Skeletal muscle tissue (tissue), 4 donors: Measurements from ENCODE around the gene TNFRSF1A. TPM values are rescaled to one million over a fixed set of nuclear protein-coding genes. Genes with fewer than 3 reads are reported as not detected.
"Not testable (repeated sequence)": the region's sequence is repeated elsewhere in the genome, so short reads cannot be mapped to it uniquely, and the experiment has no call there.

Source experiments
- H3K27ac ChIP-seq: one replicate; pipeline ENCODE4 v1.7.0; 2013; ENCODE audit warnings: mild to moderate bottlenecking, low read depth, low read length, inconsistent platforms
- H3K27me3 ChIP-seq, 3 donors: one replicate each; pipeline ENCODE4 v1.7.0; 2013; ENCODE audit warnings: low read length in 3 of 3; ENCODE audit not compliant: control insufficient read depth in 3 of 3, insufficient read depth in 3 of 3
- H3K36me3 ChIP-seq, 3 donors: one replicate each; pipeline ENCODE4 v1.7.0; 2013; ENCODE audit warnings: low read length in 3 of 3; ENCODE audit not compliant: control insufficient read depth in 3 of 3, insufficient read depth in 3 of 3
- H3K4me1 ChIP-seq, 3 donors: one replicate each; pipeline ENCODE4 v1.7.0; 2013; ENCODE audit warnings: low read length in 3 of 3, mild to moderate bottlenecking in 3 of 3; ENCODE audit not compliant: control insufficient read depth in 3 of 3, insufficient read depth in 3 of 3
- H3K4me3 ChIP-seq, 3 donors: one replicate each; pipeline ENCODE4 v1.7.0; 2013; ENCODE audit warnings: low read length in 3 of 3
- H3K9ac ChIP-seq, 3 donors: one replicate each; pipeline ENCODE4 v1.7.0; 2013; ENCODE audit warnings: low read length in 3 of 3, mild to moderate bottlenecking in 3 of 3, moderate library complexity in 2 of 3, low read depth in 1 of 3
- H3K9me3 ChIP-seq, 3 donors: one replicate each; pipeline ENCODE4 v1.7.0; 2013; ENCODE audit warnings: low read length in 3 of 3; ENCODE audit not compliant: control insufficient read depth in 3 of 3
- total RNA-seq: library from RNA; depleted of rRNA; stranded (reverse); fragments of >200 nt; gene quantifications from one replicate; pipeline ENCODE4 v1.2.3, GENCODE V29; 2014
- donor health status: Osteomylitis.

The TNFRSF1A gene
- total RNA-seq, 1 donor from 2014 or later: 47.5 TPM

GRCh38 chr12:6338536-6338935 lies 3.3 kb downstream of the TNFRSF1A start:
- H3K4me3 ChIP-seq: peak overlapping the region; percentile 64 to 97 (median 97)
- H3K9ac ChIP-seq: peak overlapping the region in 1 of 3 donors; percentile 100
- H3K27ac ChIP-seq: peak overlapping the region; percentile 98
- H3K9me3 ChIP-seq, H3K27me3 ChIP-seq: not testable (repeated sequence)
- H3K36me3 ChIP-seq: peaks cover 8 to 12% (median 11%) of the 10 kb centered on the region in 3 donors
- H3K4me1 ChIP-seq: peaks cover 82 to 96% (median 83%) of the 10 kb centered on the region in 3 donors

DNA sequence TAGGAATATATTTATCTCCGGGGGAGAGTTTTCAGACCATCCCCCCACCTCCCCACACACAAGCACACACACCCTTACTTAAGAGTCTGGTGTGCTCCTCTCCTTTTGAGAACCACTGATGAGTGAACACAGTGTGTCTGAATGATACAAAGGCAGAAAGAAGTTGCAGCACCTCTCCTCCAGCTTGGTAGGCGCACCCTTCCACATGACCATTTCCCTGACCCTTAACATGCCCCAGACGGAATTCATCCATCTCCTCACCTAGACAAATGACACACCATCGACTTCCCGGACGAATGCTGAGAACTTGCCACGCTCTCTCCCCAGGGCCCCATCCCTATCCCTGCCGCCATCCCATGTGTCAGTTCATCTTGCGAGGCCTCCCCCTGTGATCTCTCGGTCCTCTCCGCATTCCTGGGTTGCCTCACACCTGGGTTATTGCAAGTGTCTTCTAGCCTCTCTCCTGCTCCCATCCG lies 3.9 kb downstream of the TNFRSF1A start:
- H3K36me3 ChIP-seq: peaks cover 13 to 17% (median 17%) of the 10 kb centered on the region in 3 donors
- no peaks in the 10 kb centered on the region for H3K9me3 ChIP-seq
- peak overlapping the region; percentile 87 to 96 (median 88) for H3K9ac ChIP-seq
- no peaks in the 10 kb centered on the region for H3K27me3 ChIP-seq
- H3K27ac ChIP-seq: peak overlapping the region; percentile 98
- H3K4me1 ChIP-seq: peaks cover 82 to 96% (median 82%) of the 10 kb centered on the region in 3 donors
- H3K4me3 ChIP-seq: peak overlapping the region; percentile 64 to 97 (median 97)

DNA sequence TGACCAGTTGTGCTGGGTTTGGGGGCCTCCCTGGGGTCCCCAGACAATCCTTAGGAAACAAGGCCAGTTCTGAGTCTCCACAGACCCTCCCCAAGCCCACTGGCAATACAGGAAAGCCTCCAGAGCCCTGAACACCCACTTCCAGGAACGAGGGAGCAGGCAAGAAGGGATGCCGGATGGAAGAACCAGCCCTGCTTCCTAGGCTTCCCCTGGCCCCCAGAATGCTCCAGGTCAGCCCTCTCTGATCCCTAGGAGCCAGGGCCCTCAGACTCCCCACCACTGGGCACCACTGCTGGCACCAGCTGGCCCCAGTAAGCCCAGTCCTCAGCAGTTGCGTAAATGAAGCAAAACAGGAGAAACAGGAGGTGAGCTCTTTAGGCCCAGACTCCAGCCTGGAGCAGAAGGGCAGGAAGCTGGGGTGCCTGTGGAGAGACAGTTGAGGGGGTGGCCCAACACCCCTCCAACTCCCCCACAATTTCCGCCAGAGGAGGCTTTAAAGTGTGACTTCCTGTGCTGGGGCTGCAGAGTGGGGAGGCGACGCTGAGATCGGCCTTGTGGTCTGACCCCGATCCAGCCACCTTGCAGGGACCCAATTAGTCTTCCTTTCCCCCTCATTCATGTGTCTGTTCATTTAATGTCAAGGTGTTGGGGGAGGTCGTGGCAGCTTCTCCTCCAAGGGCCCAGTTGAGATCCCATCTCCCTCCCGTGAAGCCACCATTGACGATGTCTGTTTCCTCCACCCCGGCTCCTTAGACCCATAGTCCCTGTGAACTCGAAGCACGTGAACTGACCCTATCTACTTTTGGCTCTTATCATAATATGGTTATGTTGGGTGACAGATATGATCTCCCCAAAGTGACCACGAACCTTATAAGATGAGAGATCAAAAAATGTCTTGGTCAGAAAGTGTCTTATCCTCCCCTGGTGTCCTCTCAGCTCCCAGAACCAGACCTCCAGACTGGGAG lies 4.7 kb downstream of the TNFRSF1A start:
- peak overlapping the region; percentile 86 to 97 (median 97) for H3K4me3 ChIP-seq
- H3K4me1 ChIP-seq: peaks cover 77 to 90% (median 78%) of the 10 kb centered on the region in 3 donors
- H3K27me3 ChIP-seq: no peaks in the 10 kb centered on the region
- H3K9me3 ChIP-seq: no peaks in the 10 kb centered on the region
- peaks cover 22 to 25% (median 25%) of the 10 kb centered on the region in 3 donors for H3K36me3 ChIP-seq
- H3K27ac ChIP-seq: peak overlapping the region; percentile 98
- H3K9ac ChIP-seq: peak overlapping the region; percentile 87 to 96 (median 88)

DNA sequence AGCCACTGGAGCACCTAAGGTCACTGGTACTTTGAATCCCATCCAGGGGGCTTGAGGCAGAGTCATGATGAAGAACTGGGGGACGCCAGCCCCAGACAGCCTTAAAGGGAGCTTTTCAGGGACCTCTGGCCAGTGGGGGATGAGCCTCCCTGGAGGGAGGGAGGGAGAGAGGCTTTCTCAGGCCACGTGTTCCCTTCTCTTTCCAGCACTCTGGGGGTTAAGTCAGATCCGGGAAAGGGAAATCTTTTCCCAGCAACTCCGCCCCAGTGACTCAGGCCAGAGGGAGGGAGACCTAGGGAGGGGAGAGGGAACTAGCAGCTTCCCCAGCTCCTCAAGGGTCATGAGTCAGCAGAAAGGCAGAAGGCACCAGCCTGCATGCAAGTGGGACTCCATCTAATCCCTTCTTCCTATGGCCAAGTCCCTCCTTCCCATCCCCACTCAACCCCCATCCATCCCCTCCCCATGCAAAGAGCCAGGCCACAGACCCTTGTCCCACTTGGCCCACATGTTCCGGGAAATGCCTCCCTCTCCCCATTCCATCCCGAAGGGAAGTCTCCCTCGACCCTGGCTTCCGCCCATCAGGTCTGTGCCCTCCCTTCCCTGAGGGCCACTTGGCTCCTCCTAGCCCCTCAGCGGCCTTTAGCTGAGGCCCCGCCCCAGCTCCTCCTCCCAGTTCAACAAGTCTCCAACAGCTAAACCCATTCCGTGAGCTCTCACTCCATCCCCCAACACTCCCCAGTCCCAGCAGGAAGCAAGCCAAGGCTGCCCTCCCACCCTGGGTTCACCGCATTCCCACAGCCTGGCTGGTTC lies 5.6 kb downstream of the TNFRSF1A start:
- H3K9ac ChIP-seq: peak overlapping the region; percentile 87 to 96 (median 88)
- peak overlapping the region; percentile 86 to 97 (median 97) for H3K4me3 ChIP-seq
- peak overlapping the region; percentile 98 for H3K27ac ChIP-seq
- no peaks in the 10 kb centered on the region for H3K27me3 ChIP-seq
- H3K9me3 ChIP-seq: no peaks in the 10 kb centered on the region
- peaks cover 27 to 31% (median 29%) of the 10 kb centered on the region in 3 donors for H3K36me3 ChIP-seq
- peaks cover 74 to 82% (median 75%) of the 10 kb centered on the region in 3 donors for H3K4me1 ChIP-seq

DNA sequence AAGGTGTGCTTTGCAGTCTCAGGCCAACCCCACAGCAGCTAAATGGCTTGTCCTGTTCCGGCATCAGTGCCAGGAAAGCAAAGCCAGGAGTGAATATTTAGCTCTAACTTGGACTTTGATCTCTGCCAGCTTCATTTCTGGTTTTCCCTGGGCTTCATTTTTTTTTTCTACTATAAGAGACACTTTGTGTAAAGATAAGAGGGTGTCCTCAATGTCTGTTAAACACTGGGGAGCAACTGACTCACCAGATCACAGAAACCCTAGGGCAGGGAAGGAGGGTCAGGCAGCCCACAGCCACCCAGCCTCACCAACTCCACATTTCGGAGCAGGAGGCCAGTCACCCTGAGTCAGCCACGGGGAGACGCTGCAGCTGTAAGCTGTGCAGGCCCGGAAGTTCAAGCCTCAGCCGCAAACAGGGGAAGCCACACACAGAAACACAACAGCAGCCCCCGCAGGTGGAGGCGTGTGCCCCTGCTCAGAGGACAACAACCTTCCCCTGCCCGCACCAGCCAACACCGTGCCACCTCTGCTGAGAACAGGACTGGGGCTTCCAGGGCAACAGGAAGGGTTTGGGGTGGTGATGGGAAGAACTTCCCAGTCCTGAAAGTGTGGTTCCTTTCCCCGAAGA lies 6.3 kb downstream of the TNFRSF1A start:
- no peaks in the 10 kb centered on the region for H3K9me3 ChIP-seq
- H3K27me3 ChIP-seq: no peaks in the 10 kb centered on the region
- peaks cover 35 to 39% (median 36%) of the 10 kb centered on the region in 3 donors for H3K36me3 ChIP-seq
- peak overlapping the region; percentile 98 for H3K27ac ChIP-seq
- H3K9ac ChIP-seq: peak overlapping the region; percentile 87 to 96 (median 88)
- H3K4me3 ChIP-seq: peak overlapping the region; percentile 86 to 97 (median 97)
- peaks cover 73 to 79% (median 74%) of the 10 kb centered on the region in 3 donors for H3K4me1 ChIP-seq

GRCh38 chr12:6334940-6335450 lies 6.9 kb downstream of the TNFRSF1A start:
- Histone ChIP-seq H3K27ac (peak overlapping the region; percentile 98), H3K9ac (peak overlapping the region; percentile 87 to 96 (median 88)), H3K9me3 (no peaks in the 10 kb centered on the region), H3K36me3 (peaks cover 40 to 44% (median 41%) of the 10 kb centered on the region in 3 donors), H3K4me3 (peak overlapping the region; percentile 86 to 97 (median 97)), H3K4me1 (peaks cover 70 to 79% (median 76%) of the 10 kb centered on the region in 3 donors), H3K27me3 (no peaks in the 10 kb centered on the region)

- H3K36me3 ChIP-seq: peaks cover 45 to 48% (median 46%) of the 10 kb centered on the region in 3 donors
- peaks cover 65 to 72% (median 70%) of the 10 kb centered on the region in 3 donors for H3K4me1 ChIP-seq
- peak overlapping the region; percentile 87 to 96 (median 88) for H3K9ac ChIP-seq
- no peaks in the 10 kb centered on the region for H3K27me3 ChIP-seq
- peak overlapping the region; percentile 98 for H3K27ac ChIP-seq
- H3K9me3 ChIP-seq: no peaks in the 10 kb centered on the region
- peak overlapping the region in 2 of 3 donors; percentile 86 to 97 for H3K4me3 ChIP-seq
Observed at GRCh38 chr12:6334359-6334758, 7.5 kb downstream of the TNFRSF1A start.

DNA sequence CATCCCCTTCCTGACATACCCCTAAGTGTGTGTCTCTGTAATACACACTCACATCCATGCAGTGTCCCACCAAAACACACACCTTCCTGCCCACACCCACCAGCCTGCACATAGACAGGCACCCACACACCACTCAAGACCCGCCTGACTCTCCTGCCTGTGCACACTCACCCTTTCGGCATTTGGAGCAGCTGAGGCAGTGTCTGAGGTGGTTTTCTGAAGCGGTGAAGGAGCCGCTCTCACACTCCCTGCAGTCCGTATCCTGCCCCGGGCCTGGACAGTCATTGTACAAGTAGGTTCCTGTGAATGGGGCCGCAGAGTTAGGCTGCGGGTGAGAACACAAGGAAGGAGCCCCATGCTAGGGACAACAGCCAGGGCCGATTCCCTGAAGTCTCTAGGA lies 8.3 kb downstream of the TNFRSF1A start:
- H3K9ac ChIP-seq: peak overlapping the region in 2 of 3 donors; percentile 51 to 60
- no peaks in the 10 kb centered on the region for H3K27me3 ChIP-seq
- H3K9me3 ChIP-seq: no peaks in the 10 kb centered on the region
- H3K4me1 ChIP-seq: peaks cover 57 to 65% (median 62%) of the 10 kb centered on the region in 3 donors
- no peak overlapping the region for H3K4me3 ChIP-seq
- H3K36me3 ChIP-seq: peaks cover 52 to 56% (median 53%) of the 10 kb centered on the region in 3 donors
- peak overlapping the region; percentile 98 for H3K27ac ChIP-seq

GRCh38 chr12:6333029-6333428 lies 8.8 kb downstream of the TNFRSF1A start:
- H3K36me3 ChIP-seq: peaks cover 56 to 61% (median 58%) of the 10 kb centered on the region in 3 donors
- H3K4me1 ChIP-seq: peaks cover 52 to 62% (median 57%) of the 10 kb centered on the region in 3 donors
- peak overlapping the region in 2 of 3 donors; percentile 43 to 60 for H3K9ac ChIP-seq
- peak overlapping the region; percentile 98 for H3K27ac ChIP-seq
- H3K9me3 ChIP-seq: no peaks in the 10 kb centered on the region
- no peak overlapping the region for H3K4me3 ChIP-seq
- no peaks in the 10 kb centered on the region for H3K27me3 ChIP-seq
